Measurements from ENCODE around the gene TUBGCP6. TPM values are rescaled to one million over a fixed set of nuclear protein-coding genes. Genes with fewer than 3 reads are reported as not detected.

TUBGCP6 gene
- polyA plus RNA-seq, 3 donors, result 3.7 to 72.8 (median 4.3) TPM

DNA sequence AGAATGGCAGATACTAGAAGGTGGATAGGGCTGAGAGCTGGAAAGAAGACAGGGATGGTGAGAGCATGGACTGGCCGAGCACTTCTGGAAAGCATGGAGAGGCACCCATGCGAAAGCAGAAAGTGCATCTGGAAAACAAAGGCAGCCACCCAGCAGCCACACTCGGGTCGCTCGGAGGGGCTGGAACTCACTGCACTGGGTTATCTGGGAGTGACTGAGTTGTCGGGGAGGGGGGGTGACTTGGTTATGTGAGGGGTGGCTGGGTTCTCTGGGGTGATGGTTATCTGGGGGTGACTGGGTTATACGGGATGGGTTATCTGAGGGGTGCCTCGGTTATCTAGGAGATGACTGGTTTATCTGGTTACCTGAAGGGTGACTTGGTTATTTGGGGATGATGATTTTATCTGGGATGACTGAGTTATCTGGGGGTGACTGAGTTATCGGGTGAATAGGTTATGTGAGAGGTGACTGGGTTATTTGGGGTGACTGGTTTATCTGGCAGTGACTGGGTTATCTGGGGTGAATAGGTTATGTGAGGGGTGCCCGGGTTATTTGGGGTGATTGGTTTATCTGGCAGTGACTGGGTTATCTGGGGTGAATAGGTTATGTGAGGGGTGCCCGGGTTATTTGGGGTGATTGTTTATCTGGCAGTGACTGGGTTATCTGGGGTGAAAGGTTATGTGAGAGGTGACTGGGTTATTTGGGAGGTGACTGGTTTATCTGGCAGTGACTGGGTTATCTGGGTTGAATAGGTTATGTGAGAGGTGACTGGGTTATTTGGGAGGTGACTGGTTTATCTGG is 76.9 kb downstream of the TUBGCP6 start:
- Histone ChIP-seq H3K4me1 (ENCODE audit: control insufficient read depth in 1 of 2, insufficient read depth in 2 of 2, low read length in 2 of 2) (peaks cover 4 to 22% of the 10 kb centered on the region in 2 donors), H3K9ac (ENCODE audit: insufficient read depth, low read length, poor library complexity, severe bottlenecking) (no peak overlapping the region), H3K4me2 (replicated peaks; ENCODE audit: extremely low read depth, low read length, poor library complexity, severe bottlenecking) (no peak overlapping the region), H3K27ac (ENCODE audit: low read depth in 1 of 2, low read length in 2 of 2) (no peak overlapping the region), H4K20me1 (ENCODE audit: insufficient read depth, low read length) (no peaks in the 10 kb centered on the region), H2AFZ (ENCODE audit: insufficient read depth, low read depth, low read length, poor library complexity, severe bottlenecking) (no peak overlapping the region), H3K9me3 (replicated peaks in 1 of 2; ENCODE audit: control insufficient read depth in 1 of 2, insufficient read depth in 1 of 2, low read length in 2 of 2) (no peaks in the 10 kb centered on the region), H3K4me3 (replicated peaks in 1 of 3; ENCODE audit: low read depth in 2 of 3, low read length in 3 of 3) (no peak overlapping the region), H3K79me2 (ENCODE audit: insufficient read depth, low read length) (no peaks in the 10 kb centered on the region), H3K27me3 (ENCODE audit: control insufficient read depth in 2 of 2, insufficient read depth in 2 of 2, low read length in 2 of 2) (peaks cover 8 to 33% of the 10 kb centered on the region in 2 donors), H3K36me3 (replicated peaks in 1 of 2; ENCODE audit: control insufficient read depth in 1 of 2, insufficient read depth in 2 of 2, low read length in 2 of 2) (no peaks in the 10 kb centered on the region)
- intact Hi-C loops (cut with micrococcal nuclease), result no loop called here
- TF ChIP-seq, protein P1, sequence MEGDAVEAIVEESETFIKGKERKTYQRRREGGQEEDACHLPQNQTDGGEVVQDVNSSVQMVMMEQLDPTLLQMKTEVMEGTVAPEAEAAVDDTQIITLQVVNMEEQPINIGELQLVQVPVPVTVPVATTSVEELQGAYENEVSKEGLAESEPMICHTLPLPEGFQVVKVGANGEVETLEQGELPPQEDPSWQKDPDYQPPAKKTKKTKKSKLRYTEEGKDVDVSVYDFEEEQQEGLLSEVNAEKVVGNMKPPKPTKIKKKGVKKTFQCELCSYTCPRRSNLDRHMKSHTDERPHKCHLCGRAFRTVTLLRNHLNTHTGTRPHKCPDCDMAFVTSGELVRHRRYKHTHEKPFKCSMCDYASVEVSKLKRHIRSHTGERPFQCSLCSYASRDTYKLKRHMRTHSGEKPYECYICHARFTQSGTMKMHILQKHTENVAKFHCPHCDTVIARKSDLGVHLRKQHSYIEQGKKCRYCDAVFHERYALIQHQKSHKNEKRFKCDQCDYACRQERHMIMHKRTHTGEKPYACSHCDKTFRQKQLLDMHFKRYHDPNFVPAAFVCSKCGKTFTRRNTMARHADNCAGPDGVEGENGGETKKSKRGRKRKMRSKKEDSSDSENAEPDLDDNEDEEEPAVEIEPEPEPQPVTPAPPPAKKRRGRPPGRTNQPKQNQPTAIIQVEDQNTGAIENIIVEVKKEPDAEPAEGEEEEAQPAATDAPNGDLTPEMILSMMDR (IDR thresholded peaks at IDR 0.05), result no peak
- WGBS (ENCODE audit: insufficient coverage), result 83% methylated on average over 10 of the region's 11 CpGs
- peaks cover 32 to 62% (median 37%) of the 10 kb centered on the region in 3 donors for H3K27me3 Mint-ChIP-seq (ENCODE audit: low read depth in 3 of 3)
- H3K9me3 Mint-ChIP-seq, result peaks cover 0 to 18% (median 4%) of the 10 kb centered on the region in 7 donors
- peak overlapping the region; percentile 31 to 80 for H3K4me3 Mint-ChIP-seq
- no peak for DNase-seq
- peaks cover 19% of the 10 kb centered on the region for H3K4me1 Mint-ChIP-seq
- H3K36me3 Mint-ChIP-seq, result peaks cover 4 to 6% of the 10 kb centered on the region in 2 donors
- no peak overlapping the region for H3K27ac Mint-ChIP-seq

Other genes with a start within 250 kb of the TUBGCP6 start
- gene IL17REL, start 232.3 kb downstream of the TUBGCP6 start, polyA plus RNA-seq, result not detected
- not detected for gene TTLL8, start 186.7 kb downstream of the TUBGCP6 start, polyA plus RNA-seq
- 1 to 10 TPM; 1.6 to 3.6 (median 1.8) TPM for gene MLC1, start 159.6 kb downstream of the TUBGCP6 start, polyA plus RNA-seq
- gene MOV10L1, start 155.0 kb downstream of the TUBGCP6 start, polyA plus RNA-seq, result under 1 TPM in 2 of 3 donors, not detected in 1; 0.18 to 0.35 TPM
- 1 to 10 TPM in 1 of 3 donors, under 1 TPM in 1, not detected in 1; 0.05 to 6.0 TPM for gene PANX2, start 74.3 kb downstream of the TUBGCP6 start, polyA plus RNA-seq
- gene TRABD, start 59.1 kb downstream of the TUBGCP6 start, polyA plus RNA-seq, result 100 to 1,000 TPM in 1 of 3 donors, 10 to 100 TPM in 2; 34.5 to 240 (median 39.3) TPM
- 10 to 100 TPM in 1 of 3 donors, 1 to 10 TPM in 2; 2.7 to 76.9 (median 8.7) TPM for gene SELENOO, start 44.0 kb downstream of the TUBGCP6 start, polyA plus RNA-seq
- 100 to 1,000 TPM in 1 of 3 donors, 10 to 100 TPM in 1, 1 to 10 TPM in 1; 9.2 to 148 (median 13.7) TPM for gene HDAC10, start 6.2 kb upstream of the TUBGCP6 start, polyA plus RNA-seq
- gene MAPK12, start 16.7 kb upstream of the TUBGCP6 start, polyA plus RNA-seq, result 1 to 10 TPM in 1 of 3 donors, under 1 TPM in 2; 0.06 to 3.2 (median 0.13) TPM
- gene MAPK11, start 25.4 kb upstream of the TUBGCP6 start, polyA plus RNA-seq, result under 1 TPM in 1 of 3 donors, not detected in 2; 0.81 TPM
- 100 to 1,000 TPM in 1 of 3 donors, 10 to 100 TPM in 2; 38.2 to 368 (median 70.5) TPM for gene PLXNB2, start 62.6 kb upstream of the TUBGCP6 start, polyA plus RNA-seq
- 10 to 100 TPM in 1 of 3 donors, 1 to 10 TPM in 2; 1.7 to 10.6 (median 2.1) TPM for gene DENND6B, start 82.0 kb upstream of the TUBGCP6 start, polyA plus RNA-seq
- gene PPP6R2, start 98.3 kb upstream of the TUBGCP6 start, polyA plus RNA-seq, result 10 to 100 TPM in 2 of 3 donors, 1 to 10 TPM in 1; 9.1 to 74.5 (median 10.3) TPM
- gene SBF1, start 230.0 kb upstream of the TUBGCP6 start, polyA plus RNA-seq, result 10 to 100 TPM in 1 of 3 donors, 1 to 10 TPM in 2; 4.0 to 45.9 (median 6.2) TPM
- gene ADM2, start 236.5 kb upstream of the TUBGCP6 start, polyA plus RNA-seq, result under 1 TPM in 1 of 3 donors, not detected in 2; 0.05 TPM
- gene MIOX, start 241.8 kb upstream of the TUBGCP6 start, polyA plus RNA-seq, result not detected

All from CD14-positive monocyte (primary cell).